Brain microvascular endothelial cell (primary cell): ENCODE data around the gene NYAP2.

Experiments used
- DNase-seq: peaks from one replicate; pipeline ENCODE4 v3.0.0-alpha.2; 2020
- H3K27ac ChIP-seq: fragments of 250-450 bp; sonication (Bioruptor Pico); 2 replicates; pipeline ENCODE4 v1.5.1; 2020; ENCODE audit warnings: mild to moderate bottlenecking, moderate library complexity
- H3K27me3 ChIP-seq: fragments of 250-450 bp; sonication (Bioruptor Pico); replicated peaks from 2 replicates; pipeline ENCODE4 v1.5.1; 2020; ENCODE audit warnings: mild to moderate bottlenecking
- H3K36me3 ChIP-seq: fragments of 250-450 bp; sonication (Bioruptor Pico); replicated peaks from 2 replicates; pipeline ENCODE4 v1.5.1; 2020; ENCODE audit warnings: mild to moderate bottlenecking
- H3K4me3 ChIP-seq: 2 replicates; pipeline ENCODE4 v1.5.1; 2011; ENCODE audit warnings: low read depth, mild to moderate bottlenecking, control low read depth, low read length, moderate library complexity
- in situ Hi-C: cut with HindIII; loops from 2 replicates; pipeline ENCODE4 v1.10.0; 2017; ENCODE audit warnings: low sequenced_read_pairs, low pct_ligation_motif_present
- TF ChIP-seq, protein P1 (sequence below): IDR thresholded peaks from 2 replicates; pipeline ENCODE4 v1.5.1; 2011; ENCODE audit warnings: low read depth, mild to moderate bottlenecking, moderate library complexity, low read length, control low read depth, inconsistent platforms; ENCODE audit errors: missing control alignments

Gene NYAP2

DNA sequence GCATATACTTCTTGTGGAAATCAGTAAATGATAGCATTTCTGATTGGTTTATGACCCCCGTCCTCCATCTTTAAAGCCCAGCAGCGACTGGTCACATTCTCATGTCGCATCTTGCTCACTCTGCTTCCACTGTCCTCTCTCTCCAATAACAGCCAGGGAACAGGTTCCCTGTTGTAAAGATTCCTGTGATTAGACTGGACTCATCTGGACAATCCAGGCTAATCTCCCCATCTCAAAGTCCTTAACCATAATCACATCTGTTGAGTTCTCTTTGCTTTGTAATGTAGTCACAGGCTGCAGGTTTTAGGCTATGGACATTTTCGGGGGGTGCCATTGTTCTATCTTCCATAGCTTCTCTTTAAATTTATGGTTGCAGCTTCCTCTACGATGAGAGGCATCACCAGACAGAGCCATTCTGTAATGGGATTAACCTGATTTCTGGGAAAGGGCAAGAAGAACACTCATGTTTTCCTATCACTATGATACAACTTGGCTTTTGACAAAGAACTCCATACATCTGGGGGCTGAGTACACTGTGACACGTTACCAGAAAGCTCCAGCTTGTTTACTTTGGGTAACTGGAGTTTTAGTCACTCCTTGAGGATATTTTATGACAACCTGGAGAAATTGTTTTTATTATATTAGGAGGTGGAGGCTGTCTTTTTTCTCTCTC lies 159.0 kb downstream of the NYAP2 start:
- H3K4me3 ChIP-seq: no peak overlapping the region
- no peaks in the 10 kb centered on the region for H3K36me3 ChIP-seq
- no peaks in the 10 kb centered on the region for H3K27me3 ChIP-seq
- TF ChIP-seq, protein P1, sequence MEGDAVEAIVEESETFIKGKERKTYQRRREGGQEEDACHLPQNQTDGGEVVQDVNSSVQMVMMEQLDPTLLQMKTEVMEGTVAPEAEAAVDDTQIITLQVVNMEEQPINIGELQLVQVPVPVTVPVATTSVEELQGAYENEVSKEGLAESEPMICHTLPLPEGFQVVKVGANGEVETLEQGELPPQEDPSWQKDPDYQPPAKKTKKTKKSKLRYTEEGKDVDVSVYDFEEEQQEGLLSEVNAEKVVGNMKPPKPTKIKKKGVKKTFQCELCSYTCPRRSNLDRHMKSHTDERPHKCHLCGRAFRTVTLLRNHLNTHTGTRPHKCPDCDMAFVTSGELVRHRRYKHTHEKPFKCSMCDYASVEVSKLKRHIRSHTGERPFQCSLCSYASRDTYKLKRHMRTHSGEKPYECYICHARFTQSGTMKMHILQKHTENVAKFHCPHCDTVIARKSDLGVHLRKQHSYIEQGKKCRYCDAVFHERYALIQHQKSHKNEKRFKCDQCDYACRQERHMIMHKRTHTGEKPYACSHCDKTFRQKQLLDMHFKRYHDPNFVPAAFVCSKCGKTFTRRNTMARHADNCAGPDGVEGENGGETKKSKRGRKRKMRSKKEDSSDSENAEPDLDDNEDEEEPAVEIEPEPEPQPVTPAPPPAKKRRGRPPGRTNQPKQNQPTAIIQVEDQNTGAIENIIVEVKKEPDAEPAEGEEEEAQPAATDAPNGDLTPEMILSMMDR: no peak
- no peak for DNase-seq
- in situ Hi-C loops: no loop called here
- no peak overlapping the region for H3K27ac ChIP-seq

DNA sequence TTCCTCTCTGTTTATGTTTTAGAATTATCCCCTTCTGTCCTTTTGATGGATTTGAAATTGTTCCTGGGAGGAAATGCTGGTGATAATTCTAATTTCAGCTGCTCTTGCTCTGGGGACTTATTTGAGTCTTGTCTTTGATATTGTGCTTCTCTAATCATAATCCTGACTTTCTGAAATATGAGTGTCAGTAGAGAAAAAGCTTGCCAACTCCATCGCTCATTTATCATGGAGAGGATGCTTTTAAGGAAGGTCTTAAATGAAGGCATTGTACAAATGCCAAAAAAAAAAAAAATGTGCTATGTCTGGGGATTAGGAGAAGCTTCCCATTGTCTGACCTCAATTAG lies 159.5 kb downstream of the NYAP2 start:
- in situ Hi-C loops: no loop called here
- no peaks in the 10 kb centered on the region for H3K36me3 ChIP-seq
- no peak for DNase-seq
- TF ChIP-seq, protein P1: no peak
- no peaks in the 10 kb centered on the region for H3K27me3 ChIP-seq
- H3K27ac ChIP-seq: no peak overlapping the region
- no peak overlapping the region for H3K4me3 ChIP-seq

DNA sequence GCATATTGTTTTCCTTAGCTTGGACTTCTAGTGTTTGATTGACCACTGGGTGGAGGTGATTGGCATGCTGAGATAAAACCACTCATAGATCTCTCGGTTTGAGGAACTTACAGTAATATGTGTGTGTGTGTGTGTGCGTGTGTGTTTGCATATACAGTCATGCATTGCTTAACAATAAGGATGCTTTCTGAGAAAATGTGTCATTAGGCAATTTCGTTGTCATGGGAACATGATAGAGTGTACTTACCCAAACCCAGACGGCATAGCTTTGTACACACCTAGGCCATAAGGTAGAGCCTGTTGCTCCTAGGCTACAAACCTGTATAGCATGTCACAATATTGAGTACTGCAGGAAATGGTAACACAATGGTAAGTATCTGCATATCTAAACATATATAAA lies 167.3 kb downstream of the NYAP2 start:
- Histone ChIP-seq H3K27ac (no peak overlapping the region), H3K27me3 (no peaks in the 10 kb centered on the region), H3K4me3 (no peak overlapping the region), H3K36me3 (no peaks in the 10 kb centered on the region)
- TF ChIP-seq, protein P1: no peak
- in situ Hi-C loops: no loop called here
- no peak for DNase-seq

DNA sequence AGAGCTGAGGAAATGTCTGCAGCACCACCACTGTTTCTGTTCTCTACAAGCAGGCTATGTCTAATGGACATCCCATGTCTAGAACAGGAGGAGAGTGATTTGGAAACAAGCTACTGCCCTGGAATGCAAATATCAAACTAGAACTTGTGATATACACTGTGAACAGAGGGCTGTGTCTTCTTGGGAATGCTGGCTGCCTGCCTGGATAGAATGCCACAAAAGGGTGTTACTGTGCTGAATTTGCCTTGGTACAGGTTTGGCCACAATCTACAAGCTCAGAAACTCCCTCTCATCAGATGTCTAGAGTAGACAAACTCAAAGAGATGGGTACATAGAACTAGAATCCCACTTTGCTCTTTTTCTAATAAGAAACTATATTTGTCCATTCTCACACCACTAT lies 170.5 kb downstream of the NYAP2 start:
- TF ChIP-seq, protein P1: no peak
- no peak overlapping the region for H3K4me3 ChIP-seq
- H3K27me3 ChIP-seq: no peaks in the 10 kb centered on the region
- in situ Hi-C loops: no loop called here
- no peaks in the 10 kb centered on the region for H3K36me3 ChIP-seq
- no peak overlapping the region for H3K27ac ChIP-seq
- DNase-seq: no peak

DNA sequence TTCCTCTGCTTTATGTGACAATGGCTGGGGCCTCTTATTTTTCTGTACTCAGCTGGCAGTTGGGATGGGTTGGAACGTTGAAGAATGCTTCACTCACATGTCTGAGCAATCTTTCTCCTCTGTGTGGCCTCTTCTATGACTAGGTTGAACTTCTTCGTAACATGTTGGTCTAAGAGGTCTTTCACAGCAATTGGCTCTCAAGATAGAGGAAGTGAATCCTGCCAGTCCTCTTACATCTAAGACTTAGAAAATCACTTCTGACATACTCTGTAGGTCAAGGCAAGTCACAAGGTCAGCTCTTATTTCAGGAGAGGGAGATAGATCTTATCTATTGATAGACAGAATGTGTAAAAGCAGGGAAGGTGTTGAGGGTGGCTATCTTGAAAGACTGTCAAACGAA lies 174.1 kb downstream of the NYAP2 start:
- no peak for DNase-seq
- in situ Hi-C loops: no loop called here
- no peak overlapping the region for H3K4me3 ChIP-seq
- no peaks in the 10 kb centered on the region for H3K36me3 ChIP-seq
- no peak overlapping the region for H3K27ac ChIP-seq
- no peaks in the 10 kb centered on the region for H3K27me3 ChIP-seq
- TF ChIP-seq, protein P1: no peak

DNA sequence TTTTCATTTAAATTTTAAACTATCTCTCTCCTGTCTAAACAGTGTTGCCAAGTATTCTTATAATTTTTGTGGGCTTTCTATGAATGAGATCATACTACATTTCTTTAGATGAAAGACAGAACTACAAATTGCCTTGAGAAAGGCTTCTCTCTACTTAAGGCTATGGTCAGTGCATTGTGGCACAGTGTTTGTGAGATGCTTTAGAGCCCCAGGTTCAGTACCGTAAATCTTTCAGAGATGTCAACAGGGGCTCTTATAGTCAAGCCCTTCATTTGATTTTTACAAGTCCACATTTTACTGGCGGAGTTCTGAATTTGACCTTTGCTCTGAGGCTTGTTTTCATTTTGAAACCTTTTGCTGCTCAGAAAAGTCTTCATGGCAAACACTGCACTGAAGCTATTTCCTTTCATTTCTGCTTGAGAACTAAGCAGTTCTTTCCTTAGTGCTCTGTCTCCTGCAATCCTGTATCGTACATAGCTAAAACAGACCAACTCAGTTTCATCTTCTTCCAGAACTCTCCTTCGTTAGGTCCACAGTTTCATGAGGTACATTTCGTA lies 175.2 kb downstream of the NYAP2 start:
- Histone ChIP-seq H3K27ac (no peak overlapping the region), H3K27me3 (no peaks in the 10 kb centered on the region), H3K4me3 (no peak overlapping the region), H3K36me3 (no peaks in the 10 kb centered on the region)
- in situ Hi-C loops: no loop called here
- no peak for DNase-seq
- TF ChIP-seq, protein P1: no peak
